Measurements from ENCODE around the gene COX10. TPM values are rescaled to one million over a fixed set of nuclear protein-coding genes. Genes with fewer than 3 reads are reported as not detected.

Gene COX10
- total RNA-seq, 1 donor = 15.5 TPM

- DNase-seq (ENCODE audit: low read depth) = no peak
- no peak overlapping the region for H3K4me3 ChIP-seq (ENCODE audit: low read depth, low read length)
- no peak for TF ChIP-seq CTCF (IDR thresholded peaks at IDR 0.05; ENCODE audit: insufficient read depth, low read depth, low read length)
Measured at GRCh38 chr17:14086189-14086588, 16.9 kb downstream of the COX10 start.

GRCh38 chr17:14089179-14089578, 19.9 kb downstream of the COX10 start:
- TF ChIP-seq CTCF (IDR thresholded peaks at IDR 0.05; ENCODE audit: insufficient read depth, low read depth, low read length) = no peak
- no peak for DNase-seq (ENCODE audit: low read depth)
- no peak overlapping the region for H3K4me3 ChIP-seq (ENCODE audit: low read depth, low read length)

GRCh38 chr17:14091367-14091766, 22.1 kb downstream of the COX10 start:
- TF ChIP-seq CTCF (IDR thresholded peaks at IDR 0.05; ENCODE audit: insufficient read depth, low read depth, low read length) = no peak

GRCh38 chr17:14092808-14093207, 23.5 kb downstream of the COX10 start:
- DNase-seq (ENCODE audit: low read depth) = peak; percentile 30
- TF ChIP-seq CTCF (IDR thresholded peaks at IDR 0.05; ENCODE audit: insufficient read depth, low read depth, low read length) = no peak
- no peak overlapping the region for H3K4me3 ChIP-seq (ENCODE audit: low read depth, low read length)

More at GRCh38 chr17:14091367-14091766, 22.1 kb downstream of the COX10 start:
- H3K4me3 ChIP-seq (ENCODE audit: low read depth, low read length) = no peak overlapping the region
- DNase-seq (ENCODE audit: low read depth) = peak; percentile 12

- no peak for TF ChIP-seq CTCF (IDR thresholded peaks at IDR 0.05; ENCODE audit: insufficient read depth, low read depth, low read length)
- DNase-seq (ENCODE audit: low read depth) = no peak
- no peak overlapping the region for H3K4me3 ChIP-seq (ENCODE audit: low read depth, low read length)
Measured at GRCh38 chr17:14094676-14095601, 25.6 kb downstream of the COX10 start.

- DNase-seq (ENCODE audit: low read depth) = no peak
- H3K4me3 ChIP-seq (ENCODE audit: low read depth, low read length) = no peak overlapping the region
- no peak for TF ChIP-seq CTCF (IDR thresholded peaks at IDR 0.05; ENCODE audit: insufficient read depth, low read depth, low read length)
Measured at GRCh38 chr17:14095631-14096030, 26.3 kb downstream of the COX10 start.
